HG02678 (cell line): ENCODE results near the gene PTPRA.
"Not testable (repeated sequence)": the region's sequence is repeated elsewhere in the genome, so short reads cannot be mapped to it uniquely, and the experiment has no call there.

Experiments used
- ATAC-seq: cut with Tn5 transposase; IDR thresholded peaks from one replicate; pipeline ENCODE4 v1.9.1; 2021; ENCODE audit warnings: mild to moderate bottlenecking, moderate library complexity; ENCODE audit not compliant: unreplicated experiment

The PTPRA gene, protein sequence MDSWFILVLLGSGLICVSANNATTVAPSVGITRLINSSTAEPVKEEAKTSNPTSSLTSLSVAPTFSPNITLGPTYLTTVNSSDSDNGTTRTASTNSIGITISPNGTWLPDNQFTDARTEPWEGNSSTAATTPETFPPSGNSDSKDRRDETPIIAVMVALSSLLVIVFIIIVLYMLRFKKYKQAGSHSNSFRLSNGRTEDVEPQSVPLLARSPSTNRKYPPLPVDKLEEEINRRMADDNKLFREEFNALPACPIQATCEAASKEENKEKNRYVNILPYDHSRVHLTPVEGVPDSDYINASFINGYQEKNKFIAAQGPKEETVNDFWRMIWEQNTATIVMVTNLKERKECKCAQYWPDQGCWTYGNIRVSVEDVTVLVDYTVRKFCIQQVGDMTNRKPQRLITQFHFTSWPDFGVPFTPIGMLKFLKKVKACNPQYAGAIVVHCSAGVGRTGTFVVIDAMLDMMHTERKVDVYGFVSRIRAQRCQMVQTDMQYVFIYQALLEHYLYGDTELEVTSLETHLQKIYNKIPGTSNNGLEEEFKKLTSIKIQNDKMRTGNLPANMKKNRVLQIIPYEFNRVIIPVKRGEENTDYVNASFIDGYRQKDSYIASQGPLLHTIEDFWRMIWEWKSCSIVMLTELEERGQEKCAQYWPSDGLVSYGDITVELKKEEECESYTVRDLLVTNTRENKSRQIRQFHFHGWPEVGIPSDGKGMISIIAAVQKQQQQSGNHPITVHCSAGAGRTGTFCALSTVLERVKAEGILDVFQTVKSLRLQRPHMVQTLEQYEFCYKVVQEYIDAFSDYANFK

DNA sequence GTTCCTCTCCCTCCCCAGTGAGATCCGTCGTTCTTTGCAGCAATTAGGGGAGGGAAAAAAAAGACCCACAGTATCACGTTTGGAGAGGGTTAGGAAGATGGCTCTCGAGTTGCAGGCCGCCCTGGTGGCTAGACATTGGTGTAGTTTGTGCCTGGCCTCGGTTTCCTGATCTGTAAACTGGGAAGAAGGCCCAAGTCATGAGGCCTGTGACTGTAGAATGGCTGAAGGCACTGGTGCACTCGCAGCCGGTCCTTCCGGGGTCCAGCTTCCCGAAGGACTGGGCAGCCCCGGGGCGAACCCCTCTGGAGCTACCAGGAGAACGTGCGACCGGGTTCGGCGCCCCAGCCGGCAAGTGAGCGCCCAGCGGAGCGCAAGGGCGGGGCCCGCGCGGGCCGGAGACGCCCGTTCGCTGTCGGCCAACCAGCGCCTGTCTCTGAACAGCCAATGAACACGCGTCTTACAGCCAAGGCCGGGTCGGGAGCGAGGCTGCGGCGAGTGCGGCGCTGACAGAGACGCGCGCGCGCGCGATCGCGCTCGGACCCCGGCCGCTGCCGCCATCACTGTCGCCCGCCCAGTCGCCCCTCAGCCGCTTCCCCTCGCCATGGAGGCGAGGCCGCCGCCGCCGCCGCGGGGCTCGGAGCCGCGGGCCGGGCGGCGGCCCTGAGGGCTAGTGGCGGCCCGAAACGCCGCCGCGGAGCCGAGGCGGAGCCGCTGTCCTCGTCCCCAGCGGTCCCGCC, at the start of gene PTPRA:
Gene PTPRA (plus strand): TSS at position 472 of the 737 bp plus-strand sequence. CDS start 90,797 bp downstream, outside the sequence.
- ATAC-seq = peak; percentile 92

DNA sequence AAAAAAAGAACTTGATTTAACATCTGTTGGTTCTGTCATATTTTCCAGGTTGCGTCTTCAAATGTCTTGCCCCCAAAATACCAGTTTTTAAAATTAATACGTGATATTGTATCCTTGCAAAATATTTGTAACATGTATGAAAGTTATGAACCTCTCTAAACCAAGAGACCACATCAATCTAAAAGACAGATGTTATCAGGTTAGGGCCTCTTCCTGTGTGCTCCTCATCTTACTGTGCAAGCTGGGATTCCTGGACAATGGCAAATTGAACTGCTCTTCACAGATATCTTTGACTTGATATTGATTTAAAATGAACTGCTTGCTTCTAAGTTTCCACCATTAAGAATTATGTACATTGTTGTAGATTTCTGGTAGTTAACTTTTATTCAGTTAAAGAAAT, 47.5 kb upstream of the PTPRA start:
- ATAC-seq = no peak

DNA sequence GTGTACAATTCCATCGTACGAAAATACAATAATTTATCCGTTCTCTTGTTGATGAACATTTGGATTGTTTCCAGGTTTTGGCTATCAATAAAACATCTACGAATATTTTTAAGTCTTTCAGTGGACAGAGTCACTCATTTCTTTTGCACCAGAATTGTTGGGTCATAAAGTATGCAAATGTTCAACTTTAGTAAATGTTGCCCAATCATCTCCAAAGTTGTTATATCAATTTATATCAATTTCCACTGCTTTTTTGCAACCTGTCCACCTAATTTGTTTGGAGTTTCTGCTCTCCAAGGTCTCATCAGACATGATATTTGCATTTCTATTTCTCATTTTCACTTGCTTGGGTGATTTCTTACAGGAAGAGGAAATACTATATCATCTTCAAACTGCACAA, 46.6 kb upstream of the PTPRA start:
- ATAC-seq = no peak

DNA sequence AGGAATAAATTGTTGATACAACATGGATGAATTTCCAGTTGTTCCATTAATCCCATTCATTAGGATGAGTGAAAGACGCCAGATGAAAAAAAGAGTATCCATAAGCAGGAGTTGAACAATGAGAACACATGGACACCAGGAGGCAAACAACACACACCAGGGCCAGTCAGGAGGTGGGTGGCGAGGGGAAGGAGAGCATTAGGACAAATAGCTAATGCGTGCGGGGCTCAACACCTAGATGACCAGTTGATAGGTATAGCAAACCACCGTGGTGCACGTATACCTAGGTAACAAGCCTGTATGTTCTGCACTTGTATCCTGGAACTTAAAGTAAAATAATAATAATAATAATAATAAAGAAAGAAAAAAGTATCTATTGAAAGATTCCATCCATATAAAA, 43.9 kb upstream of the PTPRA start:
- no peak for ATAC-seq

DNA sequence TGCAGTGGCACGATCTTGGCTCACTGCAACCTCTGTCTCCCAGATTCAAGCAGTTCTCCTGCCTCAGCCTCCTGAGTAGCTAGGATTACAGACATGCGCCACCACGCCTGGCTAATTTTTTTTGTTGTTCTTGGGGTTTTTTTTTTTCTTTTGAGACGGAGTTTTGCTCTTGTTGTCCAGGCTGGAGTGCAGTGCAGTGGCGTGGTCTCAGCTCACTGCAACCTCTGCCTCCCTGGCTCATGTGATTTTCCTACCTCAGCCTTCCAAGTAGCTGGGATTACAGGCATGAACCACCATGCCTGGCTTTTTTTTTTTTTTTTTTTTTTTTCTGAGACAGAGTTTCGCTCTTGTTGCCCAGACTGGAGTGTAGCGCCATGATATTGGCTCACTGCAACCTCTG, 42.1 kb upstream of the PTPRA start:
- ATAC-seq = not testable (repeated sequence)

DNA sequence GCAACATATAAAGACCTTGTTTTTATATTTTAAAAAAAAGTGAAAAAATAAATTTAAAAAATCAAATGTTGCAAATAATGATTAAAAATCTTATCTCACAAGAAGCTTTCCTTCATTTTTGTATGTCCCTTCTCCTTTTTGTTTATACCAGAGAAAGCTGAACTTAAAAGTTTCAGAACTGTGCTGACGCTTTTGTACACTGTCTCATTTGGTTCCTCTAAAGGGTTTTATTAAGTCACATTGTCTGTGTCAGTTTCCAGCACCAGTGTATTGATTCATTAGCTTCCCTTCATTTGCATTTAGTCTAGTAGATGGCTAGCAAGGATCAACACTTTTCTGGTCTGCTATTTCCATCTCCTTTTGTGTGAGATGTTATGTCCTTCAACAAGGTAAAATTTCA, 39.5 kb upstream of the PTPRA start:
- no peak for ATAC-seq

DNA sequence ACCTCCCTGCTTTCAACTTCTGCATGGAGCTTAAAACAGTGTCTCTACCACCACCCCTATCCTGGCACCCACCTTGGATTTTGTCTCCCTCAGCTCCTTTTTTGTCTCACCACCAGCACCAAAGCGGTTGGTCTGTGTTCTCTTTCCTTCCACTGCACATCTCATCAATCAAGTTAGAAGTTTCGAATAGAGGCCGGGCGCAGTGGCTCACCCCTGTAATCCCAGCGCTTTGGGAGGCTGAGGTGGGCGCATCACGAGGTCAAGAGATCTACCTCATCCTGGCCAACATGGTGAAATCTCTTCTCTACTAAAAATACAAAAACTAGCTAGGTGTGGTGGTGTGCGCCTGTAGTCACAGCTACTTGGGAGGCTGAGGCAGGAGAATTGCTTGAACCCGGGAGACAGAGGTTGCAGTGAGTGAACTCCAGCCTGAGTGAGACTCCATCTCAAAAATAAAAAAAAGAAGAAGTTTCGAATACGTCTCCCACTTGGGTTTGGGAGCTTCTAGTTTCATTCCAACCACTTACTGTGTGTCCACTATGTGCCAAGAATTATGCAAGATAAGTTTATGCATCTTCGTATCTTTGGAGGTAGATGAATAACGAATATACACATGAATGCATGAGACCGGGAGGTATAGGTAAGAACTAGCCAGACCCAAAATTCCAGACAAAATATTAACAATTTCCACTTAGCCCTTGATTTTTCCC, 38.7 kb upstream of the PTPRA start:
- ATAC-seq = no peak

DNA sequence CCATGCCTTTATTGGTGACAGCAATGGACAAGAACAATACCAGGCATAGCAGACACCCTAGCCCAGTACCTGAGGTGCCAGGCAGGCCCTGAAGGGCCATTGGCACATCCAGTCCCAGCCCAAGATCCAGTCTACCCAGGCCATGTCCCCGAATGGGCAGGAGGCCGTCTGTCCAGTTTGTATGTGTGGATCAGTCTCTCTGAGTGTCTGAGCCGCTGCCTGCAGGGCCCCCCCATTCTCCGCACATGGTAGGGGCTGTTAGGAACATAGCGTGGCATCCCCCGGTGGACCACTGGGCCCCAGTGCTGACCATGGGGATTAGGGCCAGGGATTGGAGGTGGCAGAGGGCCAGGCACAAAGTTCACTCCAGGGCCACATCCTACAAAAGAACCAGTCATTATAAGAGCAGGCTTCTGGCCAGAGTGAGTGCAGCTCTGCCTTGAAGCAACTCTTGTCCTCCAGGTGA, 37.9 kb upstream of the PTPRA start:
- ATAC-seq = no peak

DNA sequence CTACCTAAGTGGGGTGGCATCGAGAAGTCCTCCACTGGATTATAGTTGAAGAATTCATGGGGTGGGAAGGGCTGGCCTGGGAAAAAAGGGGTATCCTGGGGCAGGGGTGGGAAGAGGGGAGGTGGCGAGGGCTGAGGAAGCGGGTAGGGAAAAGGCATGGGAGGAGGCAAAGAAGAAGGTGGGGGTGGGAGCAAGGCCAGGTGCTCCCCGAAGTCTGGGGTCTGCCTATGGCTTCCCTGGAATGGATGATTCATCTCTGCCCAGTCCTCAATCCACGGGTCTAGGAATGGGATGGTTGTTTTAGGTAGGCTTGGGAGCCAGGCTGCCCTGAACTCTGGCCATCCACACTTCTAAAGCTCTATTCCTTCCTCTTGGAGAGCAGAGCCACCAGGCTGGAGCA, 37.2 kb upstream of the PTPRA start:
- ATAC-seq = no peak

DNA sequence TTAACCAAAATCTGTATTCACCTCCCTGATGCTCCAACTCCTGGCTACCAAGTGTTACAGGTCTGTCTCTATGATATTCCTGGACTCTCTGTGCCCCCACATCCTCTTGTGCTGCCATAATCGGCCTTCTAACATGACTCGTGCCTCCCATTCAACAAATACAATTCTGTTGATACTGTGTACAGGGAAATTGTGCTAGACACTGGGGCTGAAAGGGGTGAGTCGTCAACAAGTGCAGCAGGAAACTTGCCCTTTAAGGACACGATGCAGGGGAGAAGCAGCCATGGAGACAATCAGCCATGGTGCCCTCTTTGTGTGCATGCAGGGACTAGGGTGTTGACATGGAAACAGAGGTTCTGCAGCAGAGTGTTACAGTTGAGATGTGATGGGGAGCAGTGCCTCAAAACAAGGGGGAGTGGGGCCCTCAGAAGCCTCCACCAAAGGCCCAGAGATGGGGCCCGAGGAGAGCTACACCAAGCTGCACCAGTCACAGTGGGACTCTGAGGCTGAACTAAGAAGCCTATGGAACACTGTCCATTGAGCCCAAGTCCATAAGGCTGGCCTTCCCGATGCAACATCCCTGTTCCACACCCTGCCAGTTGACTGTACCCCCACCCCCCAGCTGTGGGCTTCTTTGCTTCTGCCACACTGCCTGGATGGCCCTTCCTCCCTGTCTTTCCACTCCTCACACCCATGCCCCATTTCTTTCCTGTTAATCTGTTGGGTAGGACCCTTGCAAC, 35.9 kb upstream of the PTPRA start:
- no peak for ATAC-seq

DNA sequence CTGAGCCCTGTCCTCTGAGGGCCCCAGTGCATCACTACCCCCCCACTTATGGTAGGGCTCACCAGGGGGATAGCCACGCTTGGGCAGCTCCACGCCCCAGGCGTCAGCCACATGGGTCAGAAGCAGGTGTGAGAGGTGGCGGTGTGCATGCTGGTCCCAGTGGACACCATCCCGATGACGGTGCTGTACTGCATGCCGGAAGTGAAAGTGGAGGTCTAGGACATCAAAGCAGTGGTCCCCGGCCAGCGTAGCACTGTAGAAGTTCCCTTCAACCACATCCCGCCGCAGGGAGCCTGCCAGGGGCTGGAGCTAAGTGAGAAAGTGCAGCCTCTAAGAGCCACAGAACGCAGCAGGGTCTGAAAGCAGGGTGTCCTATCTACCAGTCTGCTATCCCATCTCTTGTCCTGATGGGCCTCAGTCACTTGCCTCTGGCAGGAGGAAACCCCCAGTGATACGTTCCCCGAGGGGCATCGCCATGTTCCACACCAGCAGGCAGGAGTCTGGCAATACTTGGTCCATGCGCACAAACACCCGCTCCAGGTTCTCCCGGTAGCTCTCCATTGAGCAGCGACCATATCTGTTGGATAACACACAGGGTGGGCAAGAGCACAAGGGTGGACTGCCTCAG, 35.0 kb upstream of the PTPRA start:
- ATAC-seq = no peak

DNA sequence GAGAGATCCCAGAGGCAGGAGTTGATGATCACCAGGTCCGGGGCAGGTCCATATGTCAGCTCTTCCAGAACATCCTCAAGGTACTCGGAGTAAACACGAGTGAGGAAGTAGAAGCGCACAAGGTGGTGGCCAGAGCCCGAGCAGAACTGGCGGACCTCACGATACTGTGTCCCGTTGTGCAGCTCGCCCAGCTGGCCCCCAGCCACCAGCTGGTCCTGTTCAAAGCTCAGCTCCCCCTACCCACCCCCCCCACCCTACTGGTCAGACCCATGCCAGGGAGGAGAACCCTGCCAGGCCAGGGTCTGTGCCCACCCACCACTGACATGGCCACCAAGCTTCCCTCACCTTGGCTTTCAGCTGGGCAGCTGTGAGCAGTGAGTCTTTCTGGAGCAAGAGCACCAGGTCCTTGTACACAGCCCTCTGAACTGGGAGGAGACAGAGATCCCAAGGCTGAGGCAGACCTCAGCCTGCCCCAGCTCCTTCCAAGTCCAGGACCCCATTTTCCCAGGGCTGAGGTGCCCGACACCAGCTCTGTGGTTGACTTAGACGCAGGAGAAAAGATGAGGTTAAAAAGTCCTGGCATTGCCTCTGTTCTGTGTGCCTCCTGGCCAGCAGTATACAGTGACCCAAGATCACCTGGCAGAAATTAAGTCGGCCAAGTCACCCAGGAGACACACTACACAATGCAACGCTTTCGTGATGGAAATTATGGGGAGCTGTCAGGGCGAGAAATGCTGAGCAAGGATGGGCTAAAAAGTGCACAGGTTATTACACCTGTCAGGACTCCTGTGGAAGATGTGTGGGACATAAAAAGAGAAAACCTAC, 34.2 kb upstream of the PTPRA start:
- no peak for ATAC-seq

DNA sequence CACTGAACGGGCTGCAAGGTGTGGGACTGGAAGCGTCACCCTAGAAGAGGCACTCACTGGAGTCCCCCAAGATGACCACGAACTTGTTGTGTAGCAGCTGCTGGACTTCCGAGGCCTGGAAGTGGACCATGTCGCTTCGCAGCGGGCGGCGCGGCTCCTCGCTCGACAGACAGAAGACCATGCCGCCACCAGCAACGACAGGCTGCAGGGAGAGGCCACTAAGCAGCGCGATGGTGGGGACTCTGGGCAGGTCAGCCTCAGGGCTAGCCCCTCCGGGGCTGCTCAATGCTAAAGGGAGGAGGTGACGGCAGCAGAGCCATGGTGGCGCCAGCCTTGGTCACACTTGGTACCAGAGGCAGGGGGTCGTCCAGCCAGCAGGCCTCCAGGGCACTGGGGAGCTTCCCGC, 33.5 kb upstream of the PTPRA start:
- no peak for ATAC-seq

DNA sequence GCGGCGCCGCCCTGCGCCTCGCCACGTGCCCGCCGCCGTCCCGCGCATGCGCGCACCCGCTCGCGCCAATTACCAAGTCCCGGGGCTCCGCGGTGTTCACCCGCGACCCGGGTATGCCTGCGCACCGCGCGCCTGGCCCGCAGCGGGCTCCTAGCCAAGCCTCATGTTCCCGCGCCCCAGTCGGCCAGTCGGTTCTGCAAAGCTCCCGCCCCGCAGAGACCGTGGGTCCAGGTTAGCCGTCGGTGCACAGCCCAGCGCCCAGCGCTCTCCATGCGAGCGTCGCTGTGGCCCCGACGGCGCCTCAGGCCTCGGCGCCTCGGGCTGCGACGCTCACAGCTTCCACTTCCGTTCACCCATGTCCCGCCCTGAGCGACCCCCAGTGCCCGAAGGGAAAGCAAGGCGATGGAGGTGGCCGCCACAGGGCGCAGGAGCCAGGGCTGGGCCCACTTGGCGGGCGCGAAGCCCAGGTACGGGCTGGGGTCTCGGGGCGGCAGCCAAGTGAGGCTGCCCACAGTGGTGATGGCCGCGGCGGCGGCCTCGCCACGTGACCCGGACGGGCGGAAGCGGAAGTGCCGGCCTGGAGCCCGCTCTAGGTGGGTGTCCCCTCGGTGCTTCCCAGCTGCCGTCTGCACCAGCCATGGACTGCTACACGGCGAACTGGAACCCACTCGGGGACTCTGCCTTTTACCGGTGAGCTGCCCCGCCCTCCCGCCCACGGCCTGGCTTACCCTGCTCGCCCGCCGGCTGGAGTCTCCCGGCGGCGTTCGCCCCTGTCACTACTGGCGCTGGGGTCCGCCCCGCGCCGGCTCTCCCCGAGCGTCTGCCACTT, 32.9 kb upstream of the PTPRA start, which contains the start of the genes PCED1A and VPS16:
Gene PCED1A (minus strand): TSS at position 518 of the 829 bp plus-strand sequence. CDS start 743 bp downstream, outside the sequence.
Gene VPS16 (plus strand): TSS at position 608 of the 829 bp plus-strand sequence. CDS start 30 bp downstream, at position 638.
- ATAC-seq = peak; percentile 97

DNA sequence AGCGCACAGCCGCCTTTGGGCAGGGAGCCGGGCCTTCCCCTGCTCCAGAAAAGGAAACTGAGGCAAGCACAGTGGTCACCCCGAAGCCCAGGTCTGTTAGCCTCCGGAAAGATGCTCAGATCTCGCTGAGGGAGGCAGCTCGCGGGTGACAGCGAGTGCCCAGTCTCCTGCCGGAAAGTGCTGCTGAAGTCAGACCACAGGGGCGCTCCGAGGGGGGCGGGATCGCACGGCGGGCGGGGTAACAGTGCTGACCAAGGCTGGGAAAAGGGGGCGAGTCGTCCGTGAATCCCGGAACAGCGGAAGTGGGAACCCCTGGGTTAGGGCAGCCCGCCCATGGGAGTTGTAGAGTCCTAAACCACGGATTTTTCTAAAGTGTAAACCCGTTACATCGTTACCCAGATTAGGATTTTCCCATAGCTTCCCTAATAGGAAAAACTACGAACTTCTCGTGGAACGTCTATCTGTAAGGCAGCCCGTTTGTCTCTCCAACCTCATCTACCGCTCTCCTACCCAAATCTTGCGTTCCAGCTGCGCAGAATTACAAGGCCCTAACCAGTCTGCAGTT, 32.2 kb upstream of the PTPRA start:
- ATAC-seq = peak; percentile 32

DNA sequence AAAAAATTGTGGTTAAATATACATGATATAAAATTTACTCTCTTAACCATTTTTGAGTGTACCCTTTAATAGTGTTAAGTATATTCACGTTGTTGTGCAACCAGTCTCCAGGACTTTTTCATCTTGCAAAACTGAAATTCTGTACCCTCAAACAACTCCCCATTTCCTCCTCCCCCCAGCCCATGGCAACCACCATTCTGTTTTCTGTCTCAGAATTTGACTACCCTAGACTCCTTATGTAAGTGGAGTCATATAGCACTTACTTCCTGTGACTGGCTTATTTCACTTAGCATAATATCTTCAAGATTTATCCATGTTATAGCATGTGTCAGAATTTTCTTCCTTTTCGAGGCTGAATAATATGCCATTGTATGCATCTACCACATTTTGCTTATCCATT, 27.7 kb upstream of the PTPRA start:
- ATAC-seq = no peak

DNA sequence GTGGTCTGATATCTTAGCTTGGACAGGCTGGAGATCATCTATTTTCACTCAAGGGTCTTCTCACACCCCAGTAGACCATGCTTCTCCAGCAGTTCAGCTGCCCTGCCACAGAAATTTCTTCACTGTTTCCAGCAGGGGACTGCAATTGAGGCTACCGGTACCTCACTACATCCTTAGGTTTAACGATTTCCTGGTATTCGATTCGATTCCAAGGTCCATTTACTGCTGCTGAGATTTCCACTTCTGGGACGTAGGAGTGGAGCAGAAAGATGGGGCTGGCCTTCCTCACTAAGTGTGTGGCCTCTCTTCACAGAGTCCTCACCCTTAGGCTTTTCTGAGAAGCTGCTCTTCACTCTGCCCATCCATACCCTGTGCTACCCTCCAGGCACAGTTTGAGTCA, 26.6 kb upstream of the PTPRA start:
- ATAC-seq = no peak
